CD14-positive monocyte (primary cell): ENCODE measurements around the gene WDR48. TPM values are rescaled to one million over a fixed set of nuclear protein-coding genes. Genes with fewer than 3 reads are reported as not detected.

Source experiments
- DNase-seq, 3 donors: peaks; one replicate each; pipeline ENCODE4 v3.0.0-alpha.2; 2011 to 2022
- H2AFZ ChIP-seq: 2 replicates; pipeline ENCODE4 v1.6.0; 2012; ENCODE audit warnings: mild to moderate bottlenecking, low read depth, low read length, inconsistent platforms; ENCODE audit not compliant: insufficient read depth, poor library complexity, severe bottlenecking
- H3K27ac ChIP-seq, 2 donors: 1 replicate in 1 of 2; 2 replicates in 1 of 2; pipeline ENCODE4 v1.5.1; 2012 to 2013; ENCODE audit warnings: low read length in 2 of 2, control low read depth in 1 of 2, inconsistent platforms in 1 of 2, low read depth in 1 of 2, mild to moderate bottlenecking in 1 of 2
- H3K27me3 ChIP-seq, 2 donors: one replicate each; pipeline versions ENCODE4 v1.6.0 to v1.6.1; 2011 to 2013; ENCODE audit warnings: low read length in 2 of 2; ENCODE audit not compliant: control insufficient read depth in 2 of 2, insufficient read depth in 2 of 2
- H3K36me3 ChIP-seq, 2 donors: replicated peaks in 1 of 2; 1 replicate in 1 of 2; 2 replicates in 1 of 2; pipeline versions ENCODE4 v1.5.1 to v1.6.1; 2012 to 2013; ENCODE audit warnings: low read length in 2 of 2, control low read depth in 1 of 2, inconsistent platforms in 1 of 2, mild to moderate bottlenecking in 1 of 2; ENCODE audit not compliant: insufficient read depth in 2 of 2, control insufficient read depth in 1 of 2
- H3K4me1 ChIP-seq, 2 donors: 1 replicate in 1 of 2; 2 replicates in 1 of 2; pipeline versions ENCODE4 v1.5.1 to v1.6.1; 2012 to 2013; ENCODE audit warnings: low read length in 2 of 2, control low read depth in 1 of 2, inconsistent platforms in 1 of 2, mild to moderate bottlenecking in 1 of 2, moderate library complexity in 1 of 2; ENCODE audit not compliant: insufficient read depth in 2 of 2, control insufficient read depth in 1 of 2
- H3K4me2 ChIP-seq: replicated peaks from 2 replicates; pipeline ENCODE3; 2012; ENCODE audit warnings: low read length, moderate library complexity, mild to moderate bottlenecking; ENCODE audit not compliant: poor library complexity, severe bottlenecking; ENCODE audit errors: extremely low read depth
- H3K4me3 ChIP-seq, 3 experiments: fragments of 200-600 bp in 1 of 3; sonication (generic) in 1 of 3; replicated peaks in 1 of 3; 1 replicate in 2 of 3; 2 replicates in 1 of 3; pipeline ENCODE4 v1.5.1; 2011 to 2013; ENCODE audit warnings: low read length in 3 of 3, mild to moderate bottlenecking in 3 of 3, control low read depth in 2 of 3, low read depth in 2 of 3, inconsistent platforms in 1 of 3, moderate library complexity in 1 of 3
- H3K79me2 ChIP-seq: 2 replicates; pipeline ENCODE4 v1.6.0; 2012; ENCODE audit warnings: mild to moderate bottlenecking, control low read depth, inconsistent platforms, low read length, moderate library complexity; ENCODE audit not compliant: insufficient read depth
- H3K9ac ChIP-seq: 2 replicates; pipeline ENCODE4 v1.6.0; 2017; ENCODE audit warnings: low read length, mild to moderate bottlenecking; ENCODE audit not compliant: insufficient read depth, poor library complexity, severe bottlenecking
- H3K9me3 ChIP-seq, 2 donors: replicated peaks in 1 of 2; 1 replicate in 1 of 2; 2 replicates in 1 of 2; pipeline versions ENCODE4 v1.5.1 to v1.6.1; 2012 to 2013; ENCODE audit warnings: low read length in 2 of 2, control low read depth in 1 of 2; ENCODE audit not compliant: control insufficient read depth in 1 of 2, insufficient read depth in 1 of 2
- H4K20me1 ChIP-seq: 2 replicates; pipeline ENCODE4 v1.6.0; 2012; ENCODE audit warnings: mild to moderate bottlenecking, low read length, control low read depth, moderate library complexity; ENCODE audit not compliant: insufficient read depth
- H3K27ac Mint-ChIP-seq, 7 donors: one replicate each; pipeline ENCODE4 v1.8.0; 2020; ENCODE audit warnings: mild to moderate bottlenecking in 7 of 7, mixed read lengths in 7 of 7, moderate library complexity in 6 of 7, inconsistent platforms in 2 of 7
- H3K27me3 Mint-ChIP-seq, 3 donors: one replicate each; pipeline ENCODE4 v1.8.0; 2021 to 2022; ENCODE audit warnings: low read depth in 3 of 3, mild to moderate bottlenecking in 3 of 3, mixed read lengths in 3 of 3, moderate library complexity in 3 of 3, inconsistent platforms in 1 of 3
- H3K36me3 Mint-ChIP-seq, 2 donors: one replicate each; pipeline ENCODE4 v1.8.0; 2020; ENCODE audit warnings: mixed read lengths in 2 of 2, inconsistent platforms in 1 of 2, mild to moderate bottlenecking in 1 of 2
- H3K4me1 Mint-ChIP-seq: one replicate; pipeline ENCODE4 v1.8.0; 2020; ENCODE audit warnings: mild to moderate bottlenecking, mixed read lengths
- H3K4me3 Mint-ChIP-seq, 2 donors: one replicate each; pipeline ENCODE4 v1.8.0; 2020; ENCODE audit warnings: mild to moderate bottlenecking in 2 of 2, mixed read lengths in 2 of 2, moderate library complexity in 1 of 2
- H3K9me3 Mint-ChIP-seq, 7 donors: one replicate each; pipeline ENCODE4 v1.8.0; 2020 to 2022; ENCODE audit warnings: mixed read lengths in 7 of 7, mild to moderate bottlenecking in 6 of 7, moderate library complexity in 6 of 7, inconsistent platforms in 2 of 7
- WGBS: methylation state at CpG from one replicate; pipeline ENCODE4 v1.1.5; 2013; ENCODE audit warnings: missing lambda C conversion rate; ENCODE audit not compliant: insufficient coverage; 5-methylcytosine and 5-hydroxymethylcytosine counted together
- intact Hi-C, 2 donors: fragments of 100-400 bp; cut with micrococcal nuclease; formaldehyde crosslinking; loops; one replicate each; pipeline versions ENCODE4 v1.15.0 to v1.15.1; 2023
- polyA plus RNA-seq, 3 donors: library from polyadenylated mRNA; depleted of rRNA in 1 of 3; unstranded in 2 of 3; stranded (reverse) in 1 of 3; fragments of 300-500 nt in 2 of 3; fragments of >200 nt in 1 of 3; fragmentation: Illumina TruSeq in 2 of 3; gene quantifications; 1 replicate in 2 of 3; 2 replicates in 1 of 3; pipeline ENCODE4 v1.2.3, GENCODE V29; 2012 to 2021
- TF ChIP-seq, protein P1 (sequence below): fragments of 200-600 bp; IDR thresholded peaks from one replicate; pipeline ENCODE4 v1.8.0; 2022; ENCODE audit warnings: antibody characterized with exemption, mild to moderate bottlenecking

Gene WDR48
- polyA plus RNA-seq, 3 donors, result 15.0 to 22.7 (median 17.1) TPM

DNA sequence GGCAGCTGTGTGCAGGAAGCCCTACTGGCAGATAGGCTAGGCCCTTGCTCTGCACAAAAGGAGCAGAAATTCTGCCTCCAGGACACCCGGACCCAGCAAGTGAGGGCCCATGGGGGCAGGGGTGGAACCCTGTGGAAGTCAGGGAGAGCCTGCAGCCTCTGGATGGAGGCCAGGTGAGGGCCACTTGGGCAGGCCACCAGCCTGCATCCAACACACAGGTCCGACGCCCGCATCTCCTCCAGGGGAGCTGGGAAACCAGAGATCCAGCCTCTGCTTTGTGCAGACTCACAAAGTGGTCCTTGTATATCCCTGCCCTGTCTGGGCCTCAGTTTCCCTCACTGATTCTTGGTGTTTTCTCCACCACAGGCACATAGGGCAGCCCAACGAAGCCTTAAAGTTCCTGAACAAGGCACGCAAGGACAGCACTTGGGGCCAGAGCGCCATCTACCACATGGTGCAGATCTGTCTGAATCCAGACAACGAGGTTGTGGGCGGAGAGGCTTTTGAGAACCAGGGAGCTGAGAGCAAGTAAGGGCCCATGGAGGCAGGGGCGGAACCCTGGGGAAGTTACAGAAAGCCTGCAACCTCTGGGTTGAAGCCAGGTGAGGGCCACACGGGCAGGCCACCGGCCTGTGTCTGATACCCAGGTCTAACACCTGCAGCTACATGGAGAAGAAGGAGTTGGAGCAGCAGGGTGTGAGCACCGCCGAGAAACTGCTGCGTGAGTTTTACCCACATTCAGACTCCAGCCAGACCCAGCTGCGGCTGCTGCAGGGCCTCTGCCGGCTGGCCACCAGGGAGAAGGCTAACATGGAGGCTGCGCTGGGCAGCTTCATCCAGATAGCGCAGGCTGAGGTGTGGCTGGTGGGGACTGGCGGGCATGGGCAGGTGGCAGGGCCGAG is 85.0 kb downstream of the WDR48 start:
- peaks cover 43% of the 10 kb centered on the region for H4K20me1 ChIP-seq
- H3K36me3 ChIP-seq, result peaks cover 0 to 14% of the 10 kb centered on the region in 2 donors
- H3K4me3 ChIP-seq, result no peak overlapping the region
- no peaks in the 10 kb centered on the region for H3K9me3 ChIP-seq
- Mint-ChIP-seq H3K9me3 (peaks cover 0 to 3% (median 0%) of the 10 kb centered on the region in 7 donors), H3K27ac (peak overlapping the region in 2 of 7 donors; percentile 1 to 33), H3K27me3 (peaks cover 0 to 2% (median 1%) of the 10 kb centered on the region in 3 donors), H3K4me1 (peaks cover 26% of the 10 kb centered on the region), H3K4me3 (no peak overlapping the region), H3K36me3 (peaks cover 19 to 38% of the 10 kb centered on the region in 2 donors)
- no peak overlapping the region for H3K9ac ChIP-seq
- H3K79me2 ChIP-seq, result no peaks in the 10 kb centered on the region
- WGBS, result 98% methylated on average over 18 of the region's 21 CpGs
- no peaks in the 10 kb centered on the region for H3K27me3 ChIP-seq
- intact Hi-C loops, result no loop called here
- H3K27ac ChIP-seq, result no peak overlapping the region
- DNase-seq, result peak in 1 of 3 donors; percentile 26
- TF ChIP-seq, protein P1, sequence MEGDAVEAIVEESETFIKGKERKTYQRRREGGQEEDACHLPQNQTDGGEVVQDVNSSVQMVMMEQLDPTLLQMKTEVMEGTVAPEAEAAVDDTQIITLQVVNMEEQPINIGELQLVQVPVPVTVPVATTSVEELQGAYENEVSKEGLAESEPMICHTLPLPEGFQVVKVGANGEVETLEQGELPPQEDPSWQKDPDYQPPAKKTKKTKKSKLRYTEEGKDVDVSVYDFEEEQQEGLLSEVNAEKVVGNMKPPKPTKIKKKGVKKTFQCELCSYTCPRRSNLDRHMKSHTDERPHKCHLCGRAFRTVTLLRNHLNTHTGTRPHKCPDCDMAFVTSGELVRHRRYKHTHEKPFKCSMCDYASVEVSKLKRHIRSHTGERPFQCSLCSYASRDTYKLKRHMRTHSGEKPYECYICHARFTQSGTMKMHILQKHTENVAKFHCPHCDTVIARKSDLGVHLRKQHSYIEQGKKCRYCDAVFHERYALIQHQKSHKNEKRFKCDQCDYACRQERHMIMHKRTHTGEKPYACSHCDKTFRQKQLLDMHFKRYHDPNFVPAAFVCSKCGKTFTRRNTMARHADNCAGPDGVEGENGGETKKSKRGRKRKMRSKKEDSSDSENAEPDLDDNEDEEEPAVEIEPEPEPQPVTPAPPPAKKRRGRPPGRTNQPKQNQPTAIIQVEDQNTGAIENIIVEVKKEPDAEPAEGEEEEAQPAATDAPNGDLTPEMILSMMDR, result no peak
- H3K4me1 ChIP-seq, result peaks cover 20 to 23% of the 10 kb centered on the region in 2 donors
- H2AFZ ChIP-seq, result no peak overlapping the region
- no peak overlapping the region for H3K4me2 ChIP-seq

DNA sequence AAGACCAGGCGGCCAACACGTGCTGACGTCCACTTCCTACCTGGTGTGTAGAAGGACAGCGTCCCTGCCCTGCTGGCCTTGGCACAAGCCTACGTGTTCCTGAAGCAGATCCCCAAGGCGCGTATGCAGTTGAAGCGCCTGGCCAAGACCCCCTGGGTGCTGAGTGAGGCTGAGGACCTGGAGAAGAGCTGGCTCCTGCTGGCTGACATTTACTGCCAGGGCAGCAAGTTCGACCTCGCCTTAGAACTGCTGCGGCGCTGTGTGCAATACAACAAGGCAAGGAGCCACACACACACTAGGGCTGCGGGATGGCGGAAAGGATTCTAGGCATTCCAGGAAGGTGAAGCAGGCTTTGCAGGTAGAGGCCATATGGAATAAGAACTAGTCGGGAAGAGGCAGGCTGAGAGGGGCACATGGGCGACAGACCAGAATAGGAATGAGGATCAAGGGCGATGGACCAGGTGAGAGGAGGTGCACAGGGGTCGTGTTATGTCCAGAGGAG is 85.7 kb downstream of the WDR48 start:
- no peaks in the 10 kb centered on the region for H3K79me2 ChIP-seq
- intact Hi-C loops, result no loop called here
- Mint-ChIP-seq H3K9me3 (peaks cover 0 to 3% (median 0%) of the 10 kb centered on the region in 7 donors), H3K27ac (peak overlapping the region in 2 of 7 donors; percentile 11 to 31), H3K4me3 (no peak overlapping the region), H3K27me3 (peaks cover 0 to 2% (median 1%) of the 10 kb centered on the region in 3 donors), H3K36me3 (peaks cover 22 to 45% of the 10 kb centered on the region in 2 donors), H3K4me1 (peaks cover 31% of the 10 kb centered on the region)
- no peaks in the 10 kb centered on the region for H3K27me3 ChIP-seq
- H3K9me3 ChIP-seq, result no peaks in the 10 kb centered on the region
- WGBS, result 98% methylated on average over 16 of the region's 18 CpGs
- H3K9ac ChIP-seq, result no peak overlapping the region
- peaks cover 50% of the 10 kb centered on the region for H4K20me1 ChIP-seq
- TF ChIP-seq, protein P1, result no peak
- no peak overlapping the region for H3K27ac ChIP-seq
- H3K4me3 ChIP-seq, result no peak overlapping the region
- H2AFZ ChIP-seq, result no peak overlapping the region
- peak in 1 of 3 donors; percentile 25 for DNase-seq
- no peak overlapping the region for H3K4me2 ChIP-seq
- peaks cover 27 to 30% of the 10 kb centered on the region in 2 donors for H3K4me1 ChIP-seq
- H3K36me3 ChIP-seq, result peaks cover 5 to 21% of the 10 kb centered on the region in 2 donors
